H1 (cell line): ENCODE results near the gene SLC2A4RG. TPM values are rescaled to one million over a fixed set of nuclear protein-coding genes. Genes with fewer than 3 reads are reported as not detected.
A peak's percentile ranks its signal among the peaks of the same experiment; 100 is the strongest.

Source experiments
- CTCF ChIA-PET: fragments of 300-600 bp; sonication (Branson Sonifier 250); formaldehyde crosslinking; loops from one replicate; lab custom pipeline; 2021; ENCODE audit not compliant: partially characterized antibody; lab: Charles Lee
- POLR2A ChIA-PET: fragments of 300-600 bp; sonication (Branson Sonifier 250); formaldehyde crosslinking; loops from one replicate; lab custom pipeline; 2021; ENCODE audit warnings: inconsistent platforms; ENCODE audit not compliant: partially characterized antibody; lab: Charles Lee
- DNase-seq, 2 experiments: peaks; one replicate each; pipeline versions ENCODE4 v3.0.0 to v3.0.0-alpha.2; 2010 to 2022; ENCODE audit warnings: low spot score in 2 of 2, low read depth in 1 of 2, mixed read lengths in 1 of 2
- FAIRE-seq: peaks from 2 replicates; lab custom pipeline; 2011; peaks lifted over from hg19 to GRCh38; lab: Jason Lieb, UNC
- H2AFZ ChIP-seq: 2 replicates; pipeline ENCODE4 v1.8.1; 2012; ENCODE audit warnings: low read length, inconsistent platforms
- H2AK5ac ChIP-seq: 2 replicates; pipeline ENCODE4 v1.6.1; 2013; ENCODE audit warnings: low read depth, low read length
- H2BK120ac ChIP-seq: replicated peaks from 2 replicates; pipeline ENCODE3; 2013; ENCODE audit warnings: low read depth, low read length, inconsistent platforms
- H2BK12ac ChIP-seq: 2 replicates; pipeline ENCODE4 v1.6.1; 2013; ENCODE audit warnings: low read depth, low read length
- H2BK15ac ChIP-seq: 2 replicates; pipeline ENCODE4 v1.6.1; 2013; ENCODE audit warnings: low read length
- H2BK20ac ChIP-seq: 2 replicates; pipeline ENCODE4 v1.6.1; 2013; ENCODE audit warnings: low read length
- H2BK5ac ChIP-seq: 2 replicates; pipeline ENCODE4 v1.6.1; 2013; ENCODE audit warnings: low read depth, low read length
- H3K14ac ChIP-seq: 2 replicates; pipeline ENCODE4 v1.6.1; 2013; ENCODE audit warnings: inconsistent platforms; ENCODE audit not compliant: insufficient read length
- H3K18ac ChIP-seq: 2 replicates; pipeline ENCODE4 v1.6.1; 2013; ENCODE audit warnings: low read length; ENCODE audit errors: extremely low read depth
- H3K23ac ChIP-seq: 2 replicates; pipeline ENCODE4 v1.6.1; 2013; ENCODE audit warnings: inconsistent platforms; ENCODE audit not compliant: insufficient read length
- H3K23me2 ChIP-seq: 2 replicates; pipeline ENCODE4 v1.6.1; 2013; ENCODE audit warnings: low read depth, low read length
- H3K27ac ChIP-seq: 2 replicates; pipeline ENCODE4 v1.6.1; 2011; ENCODE audit warnings: low read depth, low read length, inconsistent platforms
- H3K27me3 ChIP-seq, 4 experiments: replicated peaks in 1 of 4; 1 replicate in 1 of 4; 2 replicates in 3 of 4; pipeline versions ENCODE4 v1.6.1 to v1.8.1; 2011 to 2013; ENCODE audit warnings: low read length in 3 of 4, mild to moderate bottlenecking in 3 of 4, inconsistent platforms in 2 of 4, mixed read lengths in 2 of 4, moderate library complexity in 1 of 4; ENCODE audit not compliant: control insufficient read depth in 3 of 4, insufficient read depth in 3 of 4; ENCODE audit errors: extremely low read depth in 1 of 4
- H3K36me3 ChIP-seq, 4 experiments: 2 replicates each; pipeline versions ENCODE4 v1.6.1 to v1.8.1; 2011 to 2013; ENCODE audit warnings: mild to moderate bottlenecking in 4 of 4, low read length in 3 of 4, moderate library complexity in 2 of 4, control low read depth in 1 of 4, inconsistent platforms in 1 of 4; ENCODE audit not compliant: insufficient read depth in 4 of 4, control insufficient read depth in 2 of 4
- H3K4ac ChIP-seq: replicated peaks from 2 replicates; pipeline ENCODE3; 2013; ENCODE audit warnings: low read length, low read depth, mixed read lengths, inconsistent platforms; ENCODE audit not compliant: insufficient read length
- H3K4me1 ChIP-seq, 4 experiments: replicated peaks in 1 of 4; 1 replicate in 1 of 4; 2 replicates in 3 of 4; pipeline versions ENCODE4 v1.6.1 to v1.8.1; 2011 to 2013; ENCODE audit warnings: low read length in 3 of 4, inconsistent platforms in 2 of 4, mixed read lengths in 1 of 4; ENCODE audit not compliant: insufficient read depth in 4 of 4, control insufficient read depth in 3 of 4
- H3K4me2 ChIP-seq, 2 experiments: 2 replicates each; pipeline versions ENCODE4 v1.6.1 to v1.8.1; 2011 to 2013; ENCODE audit warnings: low read depth in 2 of 2, low read length in 2 of 2, control low read depth in 1 of 2, inconsistent platforms in 1 of 2, mild to moderate bottlenecking in 1 of 2; ENCODE audit not compliant: insufficient read depth in 1 of 2
- H3K4me3 ChIP-seq, 4 experiments: fragments of 200-600, 300-600 bp in 1 of 4; sonication (generic), shearing (Covaris generic), sonication (Bioruptor Twin) in 1 of 4; 2 replicates each; pipeline versions ENCODE4 v1.5.1 to v1.8.1; 2011 to 2016; ENCODE audit warnings: low read length in 4 of 4, low read depth in 3 of 4, control low read depth in 2 of 4, inconsistent platforms in 2 of 4, mild to moderate bottlenecking in 2 of 4, mixed read lengths in 1 of 4, moderate library complexity in 1 of 4; ENCODE audit not compliant: insufficient read depth in 2 of 4; ENCODE audit errors: extremely low read depth in 1 of 4
- H3K56ac ChIP-seq: replicated peaks from 2 replicates; pipeline ENCODE3; 2013; ENCODE audit warnings: low read depth, mild to moderate bottlenecking, mixed read lengths, low read length, inconsistent platforms; ENCODE audit not compliant: insufficient read length
- H3K79me1 ChIP-seq: 2 replicates; pipeline ENCODE4 v1.6.1; 2013; ENCODE audit warnings: low read depth, low read length, control low read depth
- H3K79me2 ChIP-seq, 2 experiments: 2 replicates each; pipeline versions ENCODE4 v1.6.1 to v1.8.1; 2012 to 2013; ENCODE audit warnings: low read length in 2 of 2, mild to moderate bottlenecking in 2 of 2, inconsistent platforms in 1 of 2; ENCODE audit not compliant: insufficient read depth in 2 of 2, control insufficient read depth in 1 of 2
- H3K9ac ChIP-seq, 4 experiments: replicated peaks in 1 of 4; 1 replicate in 1 of 4; 2 replicates in 3 of 4; pipeline versions ENCODE4 v1.6.1 to v1.8.1; 2011 to 2013; ENCODE audit warnings: low read depth in 3 of 4, low read length in 3 of 4, control low read depth in 2 of 4, mild to moderate bottlenecking in 2 of 4, moderate library complexity in 2 of 4, inconsistent platforms in 1 of 4; ENCODE audit errors: extremely low read depth in 1 of 4
- H3K9me3 ChIP-seq, 2 experiments: 2 replicates each; pipeline versions ENCODE4 v1.6.1 to v1.8.1; 2012 to 2013; ENCODE audit warnings: mild to moderate bottlenecking in 2 of 2, moderate library complexity in 2 of 2, control low read depth in 1 of 2, inconsistent platforms in 1 of 2, low read depth in 1 of 2, low read length in 1 of 2, mixed read lengths in 1 of 2; ENCODE audit not compliant: insufficient read depth in 2 of 2
- H4K20me1 ChIP-seq, 2 experiments: replicated peaks in 1 of 2; 2 replicates each; pipeline versions ENCODE3 to v1.8.1; 2011 to 2013; ENCODE audit warnings: inconsistent platforms in 2 of 2, low read length in 2 of 2, mild to moderate bottlenecking in 1 of 2; ENCODE audit not compliant: insufficient read depth in 2 of 2, control insufficient read depth in 1 of 2
- H4K5ac ChIP-seq: 2 replicates; pipeline ENCODE4 v1.6.1; 2013; ENCODE audit warnings: low read length, low read depth, mixed read lengths, inconsistent platforms; ENCODE audit not compliant: insufficient read length
- H4K8ac ChIP-seq: 2 replicates; pipeline ENCODE4 v1.8.0; 2013; ENCODE audit warnings: mild to moderate bottlenecking, moderate library complexity, low read length, inconsistent platforms; ENCODE audit not compliant: insufficient read depth; ENCODE audit errors: extremely low read depth
- H4K91ac ChIP-seq: replicated peaks from 2 replicates; pipeline ENCODE3; 2013; ENCODE audit warnings: low read length, mixed read lengths, inconsistent platforms; ENCODE audit not compliant: insufficient read length
- EP300 ChIP-seq, 2 experiments: IDR thresholded peaks; 1 replicate in 1 of 2; 2 replicates in 1 of 2; pipeline ENCODE4 v1.6.1; 2011 to 2012; ENCODE audit warnings: low read depth in 2 of 2, low read length in 2 of 2, mild to moderate bottlenecking in 2 of 2, borderline replicate concordance in 1 of 2, inconsistent platforms in 1 of 2, moderate library complexity in 1 of 2
- HDAC2 ChIP-seq, 2 experiments: fragments of 300-600 bp in 1 of 2; sonication (generic) in 1 of 2; IDR thresholded peaks; 2 replicates each; pipeline ENCODE4 v1.6.1; 2011 to 2012; ENCODE audit warnings: low read depth in 2 of 2, low read length in 2 of 2, mild to moderate bottlenecking in 2 of 2, moderate library complexity in 2 of 2, borderline replicate concordance in 1 of 2, inconsistent platforms in 1 of 2
- TCF12 ChIP-seq: IDR thresholded peaks from 2 replicates; pipeline ENCODE4 v1.6.1; 2011; ENCODE audit warnings: low read depth, mild to moderate bottlenecking, low read length
- WGBS, 2 experiments: shearing (Covaris generic) in 1 of 2; methylation state at CpG; one replicate each; pipeline versions ENCODE4 v1.1.6 to v1.1.7; 2013 to 2015; ENCODE audit warnings: low lambda C conversion rate in 2 of 2, mixed read lengths in 2 of 2, inconsistent platforms in 1 of 2, low coverage in 1 of 2, missing lambda C conversion rate in 1 of 2; ENCODE audit not compliant: insufficient replicate concordance in 2 of 2, insufficient coverage in 1 of 2, insufficient read length in 1 of 2; ENCODE audit errors: extremely low coverage in 1 of 2, missing lambda C conversion rate in 1 of 2; 5-methylcytosine and 5-hydroxymethylcytosine counted together
- polyA plus RNA-seq, 7 experiments: library from polyadenylated mRNA; depleted of rRNA in 3 of 7; stranded (reverse) in 5 of 7; unstranded in 2 of 7; fragments of >200 nt in 5 of 7; fragments of 200-250 nt in 2 of 7; gene quantifications; 1 replicate in 5 of 7; 2 replicates in 1 of 7; 4 replicates in 1 of 7; pipeline versions ENCODE4 v1.2.1 to v1.2.3, GENCODE V29; 2011 to 2013; ENCODE audit warnings: missing spikeins in 2 of 7, mixed read lengths in 2 of 7
- total RNA-seq: library from RNA; stranded (reverse); fragmentation: NEBNext Ultra II Directional; extraction: Animal tissue kit (Norgen Biotek cat#: 25700); gene quantifications from 2 replicates; pipeline ENCODE4 v1.2.1, GENCODE V29; 2021

SLC2A4RG gene
- total and polyA plus RNA-seq, 2 of the 8 experiments (the other 6 are each of a cell fraction or from before 2014, with no cell fraction given): 15.9 to 29.1 TPM

- Histone ChIP-seq H2BK15ac (no peak overlapping the region), H3K4me1 (peaks cover 0 to 12% (median 7%) of the 10 kb centered on the region in 4 experiments; a peak in 4 of 7 replicates), H3K4me3 (no peak overlapping the region), H3K9ac (no peak overlapping the region; a peak in 1 of 7 replicates), H3K9me3 (no peaks in the 10 kb centered on the region), H4K91ac (no peak overlapping the region), H3K36me3 (peaks cover 0 to 10% (median 5%) of the 10 kb centered on the region in 4 experiments; a peak in 5 of 8 replicates), H3K18ac (no peak overlapping the region), H3K14ac (no peak overlapping the region), H3K23me2 (peaks cover 5% of the 10 kb centered on the region; the same call in 1 of the 2 replicates), H3K27ac (no peak overlapping the region), H2BK12ac (no peak overlapping the region), H2AK5ac (no peak overlapping the region), H4K5ac (no peak overlapping the region), H4K8ac (0 out of 2 replicates have a peak overlapping the region, but pooled peaks have one; percentile 2), H4K20me1 (peaks cover 2 to 13% of the 10 kb centered on the region in 2 experiments), H3K4ac (no peak overlapping the region), H3K23ac (no peak overlapping the region), H3K79me2 (no peaks in the 10 kb centered on the region), H3K4me2 (no peak overlapping the region), H3K56ac (no peak overlapping the region), H3K27me3 (no peaks in the 10 kb centered on the region), H2AFZ (no peak overlapping the region), H2BK20ac (no peak overlapping the region), H3K79me1 (0 out of 2 replicates have a peak, but pooled peaks cover 2% of the 10 kb centered on the region), H2BK5ac (no peak overlapping the region), H2BK120ac (no peak overlapping the region)
- WGBS, 2 experiments: 95% methylated on average over 43 of the region's 43 CpGs; no CpG with 5 or more reads in 1 of the 2 experiments
- FAIRE-seq (no peak), DNase-seq (no peak)
- CTCF ChIA-PET: interaction anchor here (0.7 kb wide), 1 partner anchor 109 kb away, joined by 3 read pairs; no protein-coding TSS in a partner anchor
- no peak for TF ChIP-seq EP300 (IDR thresholded peaks at IDR 0.05; ENCODE audit: borderline replicate concordance in 1 of 2, low read depth in 2 of 2, low read length in 2 of 2)
- no peak for TF ChIP-seq TCF12
- no peak for TF ChIP-seq HDAC2 (IDR thresholded peaks at IDR 0.05; ENCODE audit: borderline replicate concordance in 1 of 2, low read depth in 2 of 2, low read length in 2 of 2)
- POLR2A ChIA-PET: interaction anchor here (1.1 to 4.1 kb wide), 5 partner anchors 9 to 407 kb away, joined by 3 to 15 read pairs (median 5); partner anchors contain the start of genes RTEL1 and SLC2A4RG
Measured at GRCh38 chr20:63700199-63701050, 39.2 kb upstream of the SLC2A4RG start.
